WI38 (cell line): ENCODE measurements around the gene DIP2A.

Experiments used
- H3K4me3 ChIP-seq: 2 replicates; pipeline ENCODE4 v1.5.1; 2011; ENCODE audit warnings: low read depth, mild to moderate bottlenecking, control low read depth, low read length
- CTCF ChIP-seq: IDR thresholded peaks from 2 replicates; pipeline ENCODE4 v1.5.1; 2012; ENCODE audit warnings: low read depth, mild to moderate bottlenecking, control low read depth, low read length

Gene DIP2A

GRCh38 chr21:46546799-46547198 lies 88.1 kb downstream of the DIP2A start:
- TF ChIP-seq CTCF = no peak
- H3K4me3 ChIP-seq = no peak overlapping the region

GRCh38 chr21:46549650-46550049 lies 91.0 kb downstream of the DIP2A start:
- TF ChIP-seq CTCF = no peak
- no peak overlapping the region for H3K4me3 ChIP-seq

GRCh38 chr21:46550116-46550941 lies 91.6 kb downstream of the DIP2A start:
- TF ChIP-seq CTCF = no peak
- H3K4me3 ChIP-seq = no peak overlapping the region

GRCh38 chr21:46551636-46552241 lies 93.0 kb downstream of the DIP2A start:
- TF ChIP-seq CTCF = no peak
- no peak overlapping the region for H3K4me3 ChIP-seq

- no peak for TF ChIP-seq CTCF
- H3K4me3 ChIP-seq = no peak overlapping the region
These were observed 93.6 kb downstream of the DIP2A start for GRCh38 chr21:46552274-46552673.

- no peak overlapping the region for H3K4me3 ChIP-seq
- no peak for TF ChIP-seq CTCF
These were observed 94.2 kb downstream of the DIP2A start for GRCh38 chr21:46552865-46553379.

GRCh38 chr21:46553993-46554392 lies 95.3 kb downstream of the DIP2A start:
- TF ChIP-seq CTCF = no peak
- H3K4me3 ChIP-seq = no peak overlapping the region
